Dendritic cell treated with granulocyte-macrophage colony-stimulating factor and Interleukin-4, amounts not matched to agents 40 ng/mL and 50 ng/mL, for 4 days (primary cell): ENCODE data around the gene RCAN2.

ENCODE experiments used
- H3K27ac Mint-ChIP-seq: one replicate; pipeline ENCODE4 v1.8.0; 2022; ENCODE audit warnings: mild to moderate bottlenecking, mixed read lengths
- H3K27me3 Mint-ChIP-seq: one replicate; pipeline ENCODE4 v1.8.0; 2022; ENCODE audit warnings: mild to moderate bottlenecking, mixed read lengths
- H3K36me3 Mint-ChIP-seq: one replicate; pipeline ENCODE4 v1.8.0; 2022; ENCODE audit warnings: low read depth, mixed read lengths
- H3K4me1 Mint-ChIP-seq: one replicate; pipeline ENCODE4 v1.8.0; 2022; ENCODE audit warnings: low read depth, mixed read lengths
- H3K4me3 Mint-ChIP-seq: one replicate; pipeline ENCODE4 v1.8.0; 2022; ENCODE audit warnings: mild to moderate bottlenecking, moderate library complexity, mixed read lengths
- H3K9me3 Mint-ChIP-seq: one replicate; pipeline ENCODE4 v1.8.0; 2022; ENCODE audit warnings: mixed read lengths
- intact Hi-C: fragments of 100-400 bp; cut with micrococcal nuclease; formaldehyde crosslinking; loops from one replicate; pipeline ENCODE4 v1.15.0; 2022

RCAN2 gene

GRCh38 chr6:46440141-46440540 is 51.1 kb downstream of the RCAN2 start:
- Mint-ChIP-seq H3K27me3 (no peaks in the 10 kb centered on the region), H3K4me1 (no peaks in the 10 kb centered on the region), H3K27ac (no peak overlapping the region), H3K4me3 (no peak overlapping the region), H3K9me3 (peaks cover 6% of the 10 kb centered on the region), H3K36me3 (no peaks in the 10 kb centered on the region)
- intact Hi-C loops, result no loop called here

GRCh38 chr6:46438245-46438644 is 53.0 kb downstream of the RCAN2 start:
- no peaks in the 10 kb centered on the region for H3K36me3 Mint-ChIP-seq
- H3K4me3 Mint-ChIP-seq, result no peak overlapping the region

DNA sequence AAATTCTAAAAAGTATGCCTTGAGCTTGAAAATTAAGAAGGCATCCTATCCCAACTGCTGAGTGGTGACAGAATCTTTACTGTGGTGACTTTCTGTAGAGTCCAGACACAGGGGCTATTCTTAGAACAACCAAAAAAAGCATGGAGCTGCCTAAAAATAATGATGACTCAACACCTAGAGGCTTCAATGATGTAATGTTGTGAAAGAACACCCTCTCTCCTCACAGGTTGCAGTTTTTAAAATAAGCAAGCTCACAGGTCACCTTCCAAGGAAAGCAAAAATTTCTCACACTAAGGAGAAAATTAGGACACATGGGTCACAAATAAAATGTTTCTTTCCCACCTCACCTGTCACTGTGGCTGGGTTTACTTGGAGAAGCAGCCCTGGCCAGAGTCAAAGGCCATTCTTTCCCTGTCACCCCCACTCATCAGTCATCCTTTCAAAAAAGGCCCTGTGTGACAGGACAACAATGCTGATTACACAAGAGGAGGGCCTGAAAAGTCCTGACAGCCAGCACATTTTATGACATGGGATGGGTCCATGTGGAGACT is 53.5 kb downstream of the RCAN2 start:
- Mint-ChIP-seq H3K9me3 (no peaks in the 10 kb centered on the region), H3K27me3 (no peaks in the 10 kb centered on the region), H3K36me3 (no peaks in the 10 kb centered on the region), H3K27ac (no peak overlapping the region), H3K4me3 (no peak overlapping the region), H3K4me1 (no peaks in the 10 kb centered on the region)
- intact Hi-C loops, result no loop called here

More at GRCh38 chr6:46438245-46438644, 53.0 kb downstream of the RCAN2 start:
- Mint-ChIP-seq H3K9me3 (no peaks in the 10 kb centered on the region), H3K27me3 (no peaks in the 10 kb centered on the region), H3K4me1 (no peaks in the 10 kb centered on the region), H3K27ac (no peak overlapping the region)
- intact Hi-C loops, result no loop called here

- Mint-ChIP-seq H3K36me3 (no peaks in the 10 kb centered on the region), H3K27ac (no peak overlapping the region), H3K9me3 (no peaks in the 10 kb centered on the region), H3K4me1 (peaks cover 7% of the 10 kb centered on the region), H3K4me3 (no peak overlapping the region), H3K27me3 (peaks cover 4% of the 10 kb centered on the region)
- intact Hi-C loops, result loop anchor here (10.0 kb wide), 1 partner anchor 432 kb away; no protein-coding TSS in a partner anchor
Observed at GRCh38 chr6:46422619-46423018, 68.6 kb downstream of the RCAN2 start.

GRCh38 chr6:46421939-46422338 is 69.3 kb downstream of the RCAN2 start:
- Mint-ChIP-seq H3K9me3 (no peaks in the 10 kb centered on the region), H3K4me3 (no peak overlapping the region), H3K36me3 (no peaks in the 10 kb centered on the region), H3K27me3 (peaks cover 4% of the 10 kb centered on the region), H3K4me1 (peaks cover 7% of the 10 kb centered on the region), H3K27ac (no peak overlapping the region)
- intact Hi-C loops, result loop anchor here (2.0 to 10.0 kb wide), 2 partner anchors 433 to 569 kb away; no protein-coding TSS in a partner anchor

- Mint-ChIP-seq H3K4me3 (no peak overlapping the region), H3K9me3 (no peaks in the 10 kb centered on the region), H3K27ac (no peak overlapping the region), H3K36me3 (no peaks in the 10 kb centered on the region), H3K4me1 (peaks cover 7% of the 10 kb centered on the region), H3K27me3 (peaks cover 5% of the 10 kb centered on the region)
- intact Hi-C loops, result loop anchor here (2.0 to 10.0 kb wide), 2 partner anchors 434 to 570 kb away; no protein-coding TSS in a partner anchor
Observed at GRCh38 chr6:46420921-46421638, 70.2 kb downstream of the RCAN2 start.

DNA sequence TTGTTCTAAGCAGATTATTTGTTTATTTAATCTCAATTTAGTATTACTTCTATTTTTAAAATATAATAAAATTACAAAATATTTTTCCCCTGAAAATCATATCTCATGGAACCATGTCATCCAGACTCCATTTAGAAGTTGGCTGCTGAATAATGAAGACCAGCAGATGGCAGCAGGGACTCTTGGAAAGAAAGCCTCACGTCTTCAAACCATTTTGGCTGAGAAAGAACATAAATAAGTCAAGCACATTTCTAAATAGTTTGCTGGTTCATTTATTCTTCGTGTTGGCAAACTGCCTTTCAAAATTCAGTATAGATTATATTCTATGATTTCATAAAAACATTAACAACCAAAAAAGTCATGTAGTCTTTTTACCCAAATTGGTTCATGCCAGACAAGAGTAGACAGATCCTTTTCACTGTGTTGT is 71.7 kb downstream of the RCAN2 start:
- Mint-ChIP-seq H3K4me3 (no peak overlapping the region), H3K4me1 (peaks cover 7% of the 10 kb centered on the region), H3K9me3 (no peaks in the 10 kb centered on the region), H3K27ac (no peak overlapping the region), H3K27me3 (peaks cover 5% of the 10 kb centered on the region), H3K36me3 (no peaks in the 10 kb centered on the region)
- intact Hi-C loops, result loop anchor here (2.0 to 10.0 kb wide), 5 partner anchors 205 to 628 kb away; no protein-coding TSS in a partner anchor

DNA sequence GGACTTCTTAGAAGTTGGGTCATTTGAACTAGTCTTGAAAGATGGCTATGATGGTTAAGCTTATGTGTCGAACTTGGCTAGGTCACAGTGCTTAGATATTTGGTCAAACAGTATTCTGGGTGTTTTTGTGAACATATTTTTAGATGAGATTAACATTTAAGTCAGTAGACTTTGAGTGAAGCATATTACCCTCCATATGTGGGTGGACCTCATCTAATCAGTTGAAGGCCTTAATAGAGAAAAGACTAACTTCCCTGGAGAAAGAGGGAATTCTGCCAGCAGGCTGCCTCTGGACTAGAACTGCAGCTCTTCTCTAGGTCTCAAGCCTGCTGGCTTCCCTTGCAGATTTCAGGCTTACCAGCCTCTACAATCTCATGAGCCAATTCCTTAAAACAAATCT is 76.9 kb downstream of the RCAN2 start:
- H3K27ac Mint-ChIP-seq, result no peak overlapping the region

GRCh38 chr6:46412662-46413061 is 78.6 kb downstream of the RCAN2 start:
- Mint-ChIP-seq H3K4me3 (no peak overlapping the region), H3K27ac (no peak overlapping the region), H3K4me1 (no peaks in the 10 kb centered on the region), H3K9me3 (no peaks in the 10 kb centered on the region), H3K27me3 (peaks cover 1% of the 10 kb centered on the region), H3K36me3 (no peaks in the 10 kb centered on the region)
- intact Hi-C loops, result loop anchor here (5.0 kb wide), 1 partner anchor 485 kb away; no protein-coding TSS in a partner anchor

More for the DNA sequence above, 76.9 kb downstream of the RCAN2 start:
- intact Hi-C loops, result loop anchor here (5.0 kb wide), 1 partner anchor 487 kb away; no protein-coding TSS in a partner anchor
- Mint-ChIP-seq H3K27me3 (peaks cover 3% of the 10 kb centered on the region), H3K4me3 (no peak overlapping the region), H3K9me3 (no peaks in the 10 kb centered on the region), H3K36me3 (no peaks in the 10 kb centered on the region), H3K4me1 (no peaks in the 10 kb centered on the region)

DNA sequence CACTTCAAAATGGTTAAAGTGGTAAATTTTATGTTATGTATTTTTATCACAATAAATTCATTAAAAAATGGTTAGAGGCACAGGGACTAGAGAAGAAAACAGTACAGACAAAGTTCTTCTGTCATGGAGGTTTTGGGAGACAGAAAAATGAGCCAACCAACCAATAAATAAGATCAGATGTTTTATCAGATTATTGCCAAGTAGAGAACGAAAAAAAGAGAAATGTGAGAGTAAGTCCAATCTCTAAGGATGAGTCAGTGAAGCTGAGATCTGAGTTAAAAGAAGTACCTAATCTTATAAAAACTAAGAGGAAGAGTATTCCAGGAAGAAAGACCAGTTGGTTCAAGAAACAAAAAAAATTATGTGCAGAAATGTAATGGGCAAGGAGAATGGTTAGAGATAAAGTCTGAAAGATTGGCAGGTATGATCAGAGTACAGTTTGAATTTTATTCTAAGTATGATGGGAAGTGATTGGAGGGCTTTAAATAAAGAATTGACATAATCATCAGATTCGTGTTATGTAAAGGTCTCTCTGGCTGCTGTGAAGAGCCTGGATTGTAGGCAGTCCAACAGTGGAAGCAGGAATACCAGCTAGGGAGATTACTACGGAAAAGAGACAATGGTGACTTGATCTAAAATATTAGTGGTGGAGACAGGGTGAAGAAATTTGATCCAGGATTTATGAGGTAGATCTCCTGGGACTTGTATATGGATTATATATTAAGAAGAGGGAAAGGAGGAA is 79.6 kb downstream of the RCAN2 start:
- Mint-ChIP-seq H3K27me3 (peaks cover 5% of the 10 kb centered on the region), H3K27ac (no peak overlapping the region), H3K4me1 (no peaks in the 10 kb centered on the region), H3K36me3 (no peaks in the 10 kb centered on the region), H3K4me3 (no peak overlapping the region), H3K9me3 (no peaks in the 10 kb centered on the region)
- intact Hi-C loops, result loop anchor here (2.0 to 5.0 kb wide), 2 partner anchors 191 to 484 kb away; no protein-coding TSS in a partner anchor

GRCh38 chr6:46410334-46410953 is 80.8 kb downstream of the RCAN2 start:
- Mint-ChIP-seq H3K9me3 (no peaks in the 10 kb centered on the region), H3K27me3 (peaks cover 4% of the 10 kb centered on the region), H3K4me1 (no peaks in the 10 kb centered on the region), H3K4me3 (no peak overlapping the region), H3K27ac (no peak overlapping the region), H3K36me3 (no peaks in the 10 kb centered on the region)
- intact Hi-C loops, result loop anchor here (1.0 to 5.0 kb wide), 3 partner anchors 190 to 483 kb away; no protein-coding TSS in a partner anchor

- H3K4me3 Mint-ChIP-seq, result no peak overlapping the region
- no peak overlapping the region for H3K27ac Mint-ChIP-seq
- no peaks in the 10 kb centered on the region for H3K4me1 Mint-ChIP-seq
- H3K36me3 Mint-ChIP-seq, result no peaks in the 10 kb centered on the region
- peaks cover 4% of the 10 kb centered on the region for H3K27me3 Mint-ChIP-seq
- intact Hi-C loops, result no loop called here
- H3K9me3 Mint-ChIP-seq, result no peaks in the 10 kb centered on the region
Observed at GRCh38 chr6:46407776-46408530, 83.3 kb downstream of the RCAN2 start.

- Mint-ChIP-seq H3K36me3 (no peaks in the 10 kb centered on the region), H3K9me3 (no peaks in the 10 kb centered on the region), H3K4me1 (no peaks in the 10 kb centered on the region), H3K27ac (no peak overlapping the region), H3K4me3 (no peak overlapping the region), H3K27me3 (peaks cover 4% of the 10 kb centered on the region)
- intact Hi-C loops, result no loop called here
Observed at GRCh38 chr6:46407246-46407645, 84.0 kb downstream of the RCAN2 start.
